ENCODE results near the gene PAFAH2. TPM values are rescaled to one million over a fixed set of nuclear protein-coding genes. Genes with fewer than 3 reads are reported as not detected.

Gene PAFAH2
- total RNA-seq, 1 experiment from 2014 or later, result 12.4 TPM

DNA sequence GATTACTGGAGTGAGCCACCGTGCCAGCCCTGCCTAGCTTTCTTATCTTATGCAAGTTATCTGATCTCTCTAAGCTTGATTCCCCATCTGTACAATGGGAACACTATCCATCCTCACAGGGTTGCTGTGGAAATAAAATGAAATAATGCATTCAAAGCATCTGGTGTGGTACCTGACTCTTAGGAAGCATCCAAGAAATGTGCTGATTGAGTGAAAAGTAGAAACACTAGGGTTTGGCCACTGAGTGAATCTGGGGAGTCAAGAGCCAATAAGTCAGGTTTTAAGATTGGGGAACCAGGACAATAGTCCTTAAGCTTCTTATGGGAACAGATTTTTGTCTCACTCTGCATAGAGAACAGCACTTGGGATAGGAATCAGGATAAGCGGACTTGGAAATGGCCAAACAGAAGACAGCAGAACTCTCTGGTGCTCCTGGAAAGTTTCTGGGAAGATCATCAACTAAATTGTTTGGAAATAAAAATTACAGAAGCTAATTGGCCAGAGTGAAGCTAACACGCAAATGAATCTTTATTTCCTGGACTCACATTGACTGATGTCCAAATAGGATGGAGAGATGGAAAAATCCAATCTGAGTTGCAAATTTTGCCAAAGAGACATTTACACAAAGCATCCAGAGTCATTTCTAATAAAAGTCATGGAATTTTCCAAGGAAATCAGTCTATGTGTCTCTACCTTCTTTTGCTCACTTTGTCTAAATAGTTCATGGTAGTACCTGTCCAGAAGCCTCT is 3.3 kb downstream of the PAFAH2 start:
- no peak overlapping the region for H3K4ac ChIP-seq (ENCODE audit: low read depth, low read length)
- no CpG with 5 or more reads among the region's 3 CpGs for WGBS (ENCODE audit: extremely low coverage, insufficient read length, low lambda C conversion rate)
- no peak overlapping the region for H2BK20ac ChIP-seq (ENCODE audit: low read depth, low read length, poor library complexity, severe bottlenecking)
- no peak overlapping the region for H3K56ac ChIP-seq (ENCODE audit: insufficient read length, low read depth, low read length)
- H4K8ac ChIP-seq (replicated peaks; ENCODE audit: insufficient read length, low read depth, low read length), result no peak overlapping the region
- Mint-ChIP-seq H3K4me1 (peaks cover 25 to 37% of the 10 kb centered on the region in 2 experiments), H3K27me3 (ENCODE audit: low read depth) (no peaks in the 10 kb centered on the region; the same call in none of the 2 replicates), H3K36me3 (ENCODE audit: insufficient read depth in 1 of 3, low read depth in 3 of 3) (peaks cover 0 to 4% (median 0%) of the 10 kb centered on the region in 3 experiments; a peak in 2 of 7 replicates), H3K27ac (no peak overlapping the region), H3K4me3 (no peak overlapping the region), H3K9me3 (no peaks in the 10 kb centered on the region; a peak in 1 of 5 replicates)
- H3K27me3 ChIP-seq (ENCODE audit: insufficient read depth, low read length), result no peaks in the 10 kb centered on the region
- no peak overlapping the region for H3T11ph ChIP-seq (ENCODE audit: low read length)
- no peak for TF ChIP-seq CTCF (conservative IDR thresholded peaks at IDR 0.05)
- peaks cover 8% of the 10 kb centered on the region; the same call in 1 of the 2 replicates for H3K4me1 ChIP-seq (ENCODE audit: insufficient read depth, low read length)
- no peaks in the 10 kb centered on the region for H3K79me1 ChIP-seq (ENCODE audit: insufficient read depth, low read depth, low read length, poor library complexity, severe bottlenecking)
- H3K23me2 ChIP-seq (ENCODE audit: insufficient read length, low read depth, low read length, poor library complexity, severe bottlenecking), result peaks cover 5% of the 10 kb centered on the region
- H2AK5ac ChIP-seq (ENCODE audit: insufficient read length, low read length), result no peak overlapping the region
- no peak for DNase-seq
- H4K20me1 ChIP-seq (ENCODE audit: control insufficient read depth, insufficient read depth, insufficient read length), result no peaks in the 10 kb centered on the region
- H3K4me2 ChIP-seq (ENCODE audit: insufficient read depth, insufficient read length, low read length), result no peak overlapping the region
- no peak overlapping the region for H3K14ac ChIP-seq (ENCODE audit: insufficient read depth, low read length)
- H2BK12ac ChIP-seq (ENCODE audit: insufficient read length, low read depth, low read length), result no peak overlapping the region
- no peak overlapping the region for H4K5ac ChIP-seq (ENCODE audit: insufficient read length, low read depth, low read length)
- no peaks in the 10 kb centered on the region for H3K79me2 ChIP-seq (ENCODE audit: insufficient read depth, low read length)
- no peak overlapping the region for H3K9ac ChIP-seq (ENCODE audit: extremely low read depth, insufficient read length, low read length)
- no peak overlapping the region for H2AFZ ChIP-seq (ENCODE audit: low read length)
- H3K23ac ChIP-seq (ENCODE audit: insufficient read length, low read depth, low read length), result no peak overlapping the region
- no peak overlapping the region for H2BK5ac ChIP-seq (ENCODE audit: insufficient read length, low read length)
- no peak overlapping the region for H2BK15ac ChIP-seq (ENCODE audit: low read depth, low read length)
- H3K9me3 ChIP-seq (ENCODE audit: control insufficient read depth, low read depth, low read length), result no peaks in the 10 kb centered on the region
- no peak overlapping the region for H3K27ac ChIP-seq (ENCODE audit: insufficient read length, low read depth, low read length)
- no peak overlapping the region for H4K91ac ChIP-seq (ENCODE audit: insufficient read length, low read depth, low read length)
- no peak overlapping the region for H2BK120ac ChIP-seq (ENCODE audit: low read depth, low read length, poor library complexity, severe bottlenecking)
- no peak overlapping the region for H3K18ac ChIP-seq (ENCODE audit: insufficient read length, low read depth, low read length)

Data from H9 (cell line).